ENCODE measurements around the gene CROT. TPM values are rescaled to one million over a fixed set of nuclear protein-coding genes. Genes with fewer than 3 reads are reported as not detected.
"Not testable (repeated sequence)": the region's sequence is repeated elsewhere in the genome, so short reads cannot be mapped to it uniquely, and the experiment has no call there.

CROT gene
- total RNA-seq, 2 donors from 2014 or later, result 6.3 to 11.0 TPM

GRCh38 chr7:87317691-87318245, 27.7 kb upstream of the CROT start:
- Mint-ChIP-seq H3K4me1 (peaks cover 9% of the 10 kb centered on the region), H3K27me3 (ENCODE audit: insufficient read depth) (no peaks in the 10 kb centered on the region), H3K36me3 (ENCODE audit: low read depth) (peaks cover 2% of the 10 kb centered on the region), H3K27ac (no peak overlapping the region), H3K4me3 (no peak overlapping the region), H3K9me3 (peaks cover 21% of the 10 kb centered on the region)
- H3K4me3 ChIP-seq (ENCODE audit: low read length), result no peak overlapping the region
- 94% methylated on average over 2 of the region's 2 CpGs; no CpG with 5 or more reads in 1 of the 2 experiments for WGBS, 2 experiments (ENCODE audit: insufficient coverage in 1 of 2, insufficient read length in 1 of 2)
- no peaks in the 10 kb centered on the region for H3K27me3 ChIP-seq (ENCODE audit: control insufficient read depth, insufficient read depth, low read length, poor library complexity, severe bottlenecking)
- DNase-seq, result no peak
- peaks cover 15% of the 10 kb centered on the region for H3K9me3 ChIP-seq (ENCODE audit: control insufficient read depth, low read length)
- no peaks in the 10 kb centered on the region for H3K36me3 ChIP-seq (ENCODE audit: control insufficient read depth, insufficient read depth, low read length)
- peaks cover 5% of the 10 kb centered on the region for H3K4me1 ChIP-seq (ENCODE audit: control insufficient read depth, insufficient read depth, low read length)
- H3K9ac ChIP-seq (ENCODE audit: extremely low read depth, low read length, poor library complexity, severe bottlenecking), result no peak overlapping the region
- no peak overlapping the region for H3K27ac ChIP-seq (ENCODE audit: low read depth, low read length)
- no peak for TF ChIP-seq CTCF (conservative IDR thresholded peaks at IDR 0.05)

- WGBS, 2 experiments (ENCODE audit: insufficient coverage in 1 of 2, insufficient read length in 1 of 2), result 67 to 84% methylated on average over 1 of the region's 1 CpG
- no peak for TF ChIP-seq CTCF (conservative IDR thresholded peaks at IDR 0.05)
- H3K4me3 Mint-ChIP-seq, result no peak overlapping the region
- peaks cover 4% of the 10 kb centered on the region for H3K36me3 Mint-ChIP-seq (ENCODE audit: low read depth)
- Histone ChIP-seq H3K9me3 (ENCODE audit: control insufficient read depth, low read length) (peaks cover 25% of the 10 kb centered on the region), H3K27ac (ENCODE audit: low read depth, low read length) (no peak overlapping the region), H3K4me3 (ENCODE audit: low read length) (no peak overlapping the region), H3K36me3 (ENCODE audit: control insufficient read depth, insufficient read depth, low read length) (no peaks in the 10 kb centered on the region), H3K27me3 (ENCODE audit: control insufficient read depth, insufficient read depth, low read length, poor library complexity, severe bottlenecking) (no peaks in the 10 kb centered on the region), H3K9ac (ENCODE audit: extremely low read depth, low read length, poor library complexity, severe bottlenecking) (no peak overlapping the region), H3K4me1 (ENCODE audit: control insufficient read depth, insufficient read depth, low read length) (peaks cover 5% of the 10 kb centered on the region)
- H3K27me3 Mint-ChIP-seq (ENCODE audit: insufficient read depth), result no peaks in the 10 kb centered on the region
- peaks cover 27% of the 10 kb centered on the region for H3K9me3 Mint-ChIP-seq
- H3K4me1 Mint-ChIP-seq, result peaks cover 9% of the 10 kb centered on the region
- no peak overlapping the region for H3K27ac Mint-ChIP-seq
- peak; percentile 48 for DNase-seq
Measured at GRCh38 chr7:87318741-87319140, 26.7 kb upstream of the CROT start.

GRCh38 chr7:87319154-87319581, 26.3 kb upstream of the CROT start:
- 88 to 100% methylated on average over 4 to 8 of the region's 8 CpGs for WGBS, 2 experiments (ENCODE audit: insufficient coverage in 1 of 2, insufficient read length in 1 of 2)
- H3K36me3 Mint-ChIP-seq (ENCODE audit: low read depth); H3K36me3 ChIP-seq (ENCODE audit: control insufficient read depth, insufficient read depth, low read length); H3K27ac Mint-ChIP-seq; H3K4me1 Mint-ChIP-seq; H3K27ac ChIP-seq (ENCODE audit: low read depth, low read length); H3K4me3 Mint-ChIP-seq; H3K9ac ChIP-seq (ENCODE audit: extremely low read depth, low read length, poor library complexity, severe bottlenecking); H3K27me3 Mint-ChIP-seq (ENCODE audit: insufficient read depth); H3K4me1 ChIP-seq (ENCODE audit: control insufficient read depth, insufficient read depth, low read length); H3K27me3 ChIP-seq (ENCODE audit: control insufficient read depth, insufficient read depth, low read length, poor library complexity, severe bottlenecking); H3K4me3 ChIP-seq (ENCODE audit: low read length): not testable (repeated sequence)
- H3K9me3 ChIP-seq (ENCODE audit: control insufficient read depth, low read length), result peaks cover 29% of the 10 kb centered on the region
- DNase-seq, result peak; percentile 50
- H3K9me3 Mint-ChIP-seq, result peaks cover 27% of the 10 kb centered on the region

GRCh38 chr7:87322912-87323311, 22.6 kb upstream of the CROT start:
- Histone ChIP-seq H3K4me1 (ENCODE audit: control insufficient read depth, insufficient read depth, low read length) (peaks cover under 1% of the 10 kb centered on the region), H3K27ac (ENCODE audit: low read depth, low read length) (no peak overlapping the region), H3K36me3 (ENCODE audit: control insufficient read depth, insufficient read depth, low read length) (no peaks in the 10 kb centered on the region), H3K27me3 (ENCODE audit: control insufficient read depth, insufficient read depth, low read length, poor library complexity, severe bottlenecking) (no peaks in the 10 kb centered on the region), H3K9ac (ENCODE audit: extremely low read depth, low read length, poor library complexity, severe bottlenecking) (no peak overlapping the region), H3K9me3 (ENCODE audit: control insufficient read depth, low read length) (peaks cover 61% of the 10 kb centered on the region), H3K4me3 (ENCODE audit: low read length) (no peak overlapping the region)
- Mint-ChIP-seq H3K4me3 (no peak overlapping the region), H3K9me3 (peaks cover 50% of the 10 kb centered on the region), H3K27me3 (ENCODE audit: insufficient read depth) (no peaks in the 10 kb centered on the region), H3K4me1 (no peaks in the 10 kb centered on the region), H3K27ac (no peak overlapping the region), H3K36me3 (ENCODE audit: low read depth) (peaks cover 15% of the 10 kb centered on the region)
- TF ChIP-seq CTCF (conservative IDR thresholded peaks at IDR 0.05), result no peak
- DNase-seq, result no peak
- 96% methylated on average over 1 of the region's 1 CpG; no CpG with 5 or more reads in 1 of the 2 experiments for WGBS, 2 experiments (ENCODE audit: insufficient coverage in 1 of 2, insufficient read length in 1 of 2)
